Measurements from ENCODE around the gene PDE4D.

PDE4D gene

DNA sequence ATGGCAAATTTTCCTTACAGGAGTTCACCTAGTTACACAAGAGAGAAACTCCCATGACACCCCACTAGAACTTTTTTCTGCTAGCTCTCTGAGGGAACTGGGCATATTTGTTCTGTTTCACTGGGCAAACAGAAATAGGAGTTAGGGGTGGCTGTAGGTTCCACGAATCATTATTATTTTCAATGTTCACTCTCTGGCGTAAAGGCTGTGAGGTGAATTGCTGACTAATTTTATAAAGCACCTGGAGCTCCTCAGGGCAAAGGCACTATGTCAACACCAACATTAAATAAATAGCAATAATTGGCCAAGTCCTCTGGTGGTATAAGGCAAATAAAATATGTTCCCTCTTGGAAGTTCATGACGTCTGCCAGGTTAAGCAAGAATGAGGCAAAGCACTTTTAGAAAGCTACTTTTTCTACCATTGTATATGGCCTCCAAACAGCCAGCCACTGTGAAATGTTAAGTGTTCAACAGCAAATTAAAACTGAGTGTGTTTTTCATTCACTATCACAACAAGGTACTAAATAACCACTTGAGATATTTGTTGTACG, 344.6 kb downstream of the PDE4D start:
- DNase-seq (ENCODE audit: low read depth): no peak

DNA sequence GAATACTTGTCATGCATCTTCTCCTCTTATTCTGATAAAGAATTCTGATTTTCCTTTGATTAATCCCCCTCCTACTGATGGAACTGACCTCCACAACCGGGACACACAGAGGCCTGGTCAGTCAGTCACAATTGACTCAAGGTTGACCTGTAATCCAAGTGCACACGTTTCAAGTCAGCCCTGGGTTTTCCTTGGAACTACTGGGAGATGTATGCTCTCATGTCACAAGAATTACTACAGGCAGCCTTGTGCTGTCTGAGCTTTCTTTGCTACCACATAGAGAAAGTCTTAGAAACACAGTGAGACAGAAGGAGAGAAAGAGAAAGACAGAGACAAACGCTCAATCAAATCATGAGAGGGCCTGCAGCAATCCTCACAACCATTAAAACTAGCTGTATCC, 345.8 kb downstream of the PDE4D start:
- no peak for DNase-seq (ENCODE audit: low read depth)

DNA sequence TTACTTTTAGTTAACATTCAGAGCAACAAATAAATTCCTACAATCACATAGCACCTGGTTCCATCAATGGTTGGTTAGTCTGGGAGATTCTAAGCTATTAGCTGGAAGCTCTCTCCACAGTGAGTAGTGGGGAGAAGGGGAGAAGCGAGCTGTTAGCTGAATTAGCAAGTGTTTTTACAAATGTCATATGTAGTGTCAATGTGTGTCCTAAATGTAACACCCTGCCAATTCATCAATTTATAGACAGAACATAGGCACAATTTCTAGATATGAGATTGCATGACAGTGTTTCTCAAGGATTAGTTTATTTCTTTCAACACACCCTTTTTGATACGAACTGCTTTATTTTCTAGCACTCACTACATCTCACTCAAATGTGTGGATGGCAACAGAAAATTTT, 349.0 kb downstream of the PDE4D start:
- no peak for DNase-seq (ENCODE audit: low read depth)

DNA sequence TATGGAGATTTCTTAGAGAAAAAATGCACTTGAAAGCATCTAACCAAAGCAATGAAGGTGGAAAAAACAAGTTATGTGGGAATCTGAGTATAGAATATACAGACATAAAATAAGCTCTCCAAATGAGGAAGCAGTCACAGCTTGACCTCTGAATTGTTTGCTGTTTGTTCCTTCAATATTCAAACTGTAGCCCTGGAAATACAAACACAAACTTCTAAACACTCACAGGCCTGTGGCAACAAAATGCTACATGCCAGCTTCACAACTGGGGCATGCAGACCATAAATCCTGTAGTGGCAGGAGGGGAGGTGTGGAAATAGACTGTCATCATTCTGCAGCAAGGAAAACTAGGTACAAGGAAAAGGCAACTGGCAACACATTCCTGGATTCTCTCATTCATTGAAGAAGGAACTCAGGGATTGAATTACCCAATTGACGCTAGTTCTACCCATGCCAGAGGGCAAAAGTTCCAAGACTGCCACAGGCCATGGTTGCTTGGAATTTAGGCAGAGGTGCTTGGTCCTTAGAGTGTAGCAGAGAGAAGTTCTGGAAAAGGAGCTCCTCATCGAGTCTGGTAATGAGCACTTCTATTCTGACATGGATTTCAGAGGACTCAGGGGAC, 349.6 kb downstream of the PDE4D start:
- no peak for DNase-seq (ENCODE audit: low read depth)

DNA sequence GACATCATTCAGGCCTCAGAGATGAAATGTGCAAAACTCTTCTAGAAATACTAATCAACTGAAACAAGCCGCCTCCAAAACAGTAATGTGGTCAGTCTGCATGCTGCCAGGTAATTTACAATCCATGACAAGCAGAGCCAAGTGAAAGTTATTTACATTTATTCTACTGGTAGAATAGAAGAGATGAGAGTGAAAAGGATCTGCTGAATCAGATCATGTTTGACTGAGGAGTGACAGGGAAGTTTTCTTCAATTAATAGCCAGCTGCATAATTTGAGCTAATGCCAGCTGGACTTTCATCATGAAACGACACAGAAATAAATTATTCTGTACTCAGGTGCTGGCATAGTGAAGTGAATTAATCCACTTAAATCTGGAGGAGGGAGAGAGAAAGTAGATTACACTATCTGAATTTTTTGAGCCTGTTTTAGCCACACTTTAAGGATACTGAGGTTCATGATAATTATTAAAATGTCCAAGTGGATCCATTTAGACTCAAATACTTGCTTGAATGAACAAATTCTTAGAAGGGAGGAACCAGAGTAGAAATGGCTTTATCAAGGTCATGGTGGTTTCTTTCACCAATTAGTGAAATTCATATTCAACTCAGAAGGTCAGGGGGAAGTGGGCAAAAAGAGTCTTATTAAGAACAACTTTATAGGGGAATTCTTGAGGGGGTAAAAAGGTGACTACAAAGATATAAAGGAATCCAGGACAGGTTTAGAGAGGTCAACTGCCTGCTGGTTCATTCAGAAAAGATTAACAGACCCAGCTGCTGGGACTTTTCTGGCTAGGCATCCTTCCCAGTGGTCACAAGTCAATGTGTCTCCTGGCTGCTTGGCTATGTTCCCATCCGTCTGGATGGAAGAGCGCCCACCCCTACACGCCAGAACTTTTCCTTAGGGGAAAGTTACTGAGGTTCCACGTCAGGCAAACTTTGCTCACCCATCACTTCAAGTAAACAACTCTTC, 350.4 kb downstream of the PDE4D start:
- DNase-seq (ENCODE audit: low read depth): no peak

DNA sequence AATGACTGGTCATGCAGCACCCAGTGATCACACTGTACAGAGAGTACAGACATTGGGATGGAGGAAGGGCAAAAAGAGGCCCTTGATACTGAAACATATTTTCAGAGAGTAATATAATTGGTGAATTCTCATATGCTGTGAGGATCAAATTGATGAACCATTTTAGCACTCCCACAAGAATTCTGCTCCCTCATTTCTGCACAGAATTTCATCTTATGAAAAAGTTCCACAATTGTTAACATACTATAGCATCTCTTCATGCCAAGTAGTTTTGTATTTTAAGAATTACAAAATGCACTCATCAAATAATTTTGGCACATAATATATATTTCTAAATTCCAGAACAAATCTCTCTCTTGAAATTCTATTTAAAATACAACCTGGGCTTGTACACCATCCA, 351.2 kb downstream of the PDE4D start:
- DNase-seq (ENCODE audit: low read depth): no peak

DNA sequence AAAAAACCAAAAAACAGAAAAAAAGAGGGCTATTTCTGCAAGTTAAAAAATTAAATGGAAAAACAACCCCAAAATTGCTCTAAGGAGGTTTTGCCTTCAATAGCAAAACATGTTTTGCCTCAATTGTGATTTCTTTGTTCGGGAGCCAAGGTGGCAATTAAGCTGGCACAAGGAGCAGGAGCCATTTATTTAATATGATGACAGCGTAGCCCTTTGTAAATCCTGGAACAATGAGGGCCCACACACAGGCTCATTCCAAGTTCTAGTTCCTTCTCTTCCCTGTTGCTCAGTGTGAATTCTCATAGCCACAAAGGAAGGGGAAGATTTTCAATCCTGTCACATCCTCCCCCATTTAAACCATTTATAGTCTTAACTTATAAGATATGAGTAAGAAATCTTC, 353.2 kb downstream of the PDE4D start:
- DNase-seq (ENCODE audit: low read depth): no peak

DNA sequence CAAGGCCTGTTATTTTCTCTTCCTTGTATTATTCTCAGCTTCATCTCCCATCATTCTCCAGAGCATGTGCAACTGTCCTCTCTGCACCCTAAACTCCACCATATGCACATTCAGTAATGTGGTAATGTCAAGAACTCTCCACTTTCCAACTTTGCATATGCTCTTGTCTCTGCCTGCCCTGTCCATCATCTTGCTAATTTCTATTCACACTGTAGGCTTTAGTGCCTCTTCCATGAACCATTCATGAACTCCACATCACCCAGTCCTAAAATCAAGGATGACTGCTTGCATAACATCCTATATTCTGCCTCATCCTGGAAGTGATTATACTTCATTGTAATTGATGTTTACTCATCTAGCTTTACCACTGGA, 354.8 kb downstream of the PDE4D start:
- DNase-seq (ENCODE audit: low read depth): no peak

DNA sequence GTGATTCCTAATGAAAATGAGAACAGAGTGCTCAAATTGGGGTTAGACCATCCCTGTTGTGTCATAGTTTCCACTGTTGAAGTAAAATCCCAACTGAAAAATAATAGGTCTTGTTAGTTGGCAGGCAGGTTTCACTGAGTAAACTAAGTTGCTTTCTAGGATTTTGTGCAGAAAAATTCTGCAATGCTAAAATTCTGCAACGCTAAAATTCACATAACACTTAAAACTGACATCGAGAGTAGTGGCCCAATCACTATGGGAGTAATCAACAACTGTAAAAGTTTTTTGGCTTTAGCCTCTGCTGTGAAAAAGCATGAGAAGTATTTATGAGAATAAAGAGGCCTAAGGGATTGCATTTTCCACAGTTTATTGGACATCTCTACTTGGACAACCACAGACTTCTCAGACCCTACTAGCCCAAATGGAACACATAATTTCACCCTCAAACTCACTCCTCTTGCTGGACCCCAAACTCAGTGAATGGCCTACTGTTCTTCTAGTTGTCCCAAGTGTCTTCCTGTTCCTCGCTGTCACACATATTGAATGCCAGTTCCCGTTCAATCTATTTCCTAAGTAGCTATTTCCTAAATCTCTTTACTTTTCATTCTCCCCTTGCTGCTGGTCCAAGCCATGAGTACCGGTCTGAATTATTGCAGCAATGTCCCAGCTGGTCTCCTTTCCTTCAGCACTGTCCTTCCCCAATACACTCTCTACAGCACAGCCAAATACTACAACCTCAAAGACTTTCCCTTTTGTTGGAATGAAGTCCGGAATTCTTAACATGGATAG, 355.4 kb downstream of the PDE4D start:
- no peak for DNase-seq (ENCODE audit: low read depth)

DNA sequence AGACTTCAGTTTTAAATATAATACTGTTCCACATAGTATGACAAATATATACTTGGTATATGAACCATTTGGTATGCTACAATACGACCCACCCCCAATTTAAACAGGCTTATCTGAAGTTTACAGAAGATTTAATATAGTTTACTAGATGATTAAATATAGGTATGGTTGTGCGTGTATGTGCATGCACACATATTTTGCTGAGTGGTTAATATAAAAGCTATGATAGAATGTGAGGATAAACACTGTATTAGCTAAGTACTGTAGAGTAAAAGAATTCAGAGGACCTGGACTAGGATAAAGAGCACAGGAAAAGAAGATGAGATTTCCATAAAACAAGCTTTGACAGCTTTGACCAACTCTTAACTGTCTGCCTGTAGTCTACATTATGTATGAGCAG, 356.7 kb downstream of the PDE4D start:
- no peak for DNase-seq (ENCODE audit: low read depth)

DNA sequence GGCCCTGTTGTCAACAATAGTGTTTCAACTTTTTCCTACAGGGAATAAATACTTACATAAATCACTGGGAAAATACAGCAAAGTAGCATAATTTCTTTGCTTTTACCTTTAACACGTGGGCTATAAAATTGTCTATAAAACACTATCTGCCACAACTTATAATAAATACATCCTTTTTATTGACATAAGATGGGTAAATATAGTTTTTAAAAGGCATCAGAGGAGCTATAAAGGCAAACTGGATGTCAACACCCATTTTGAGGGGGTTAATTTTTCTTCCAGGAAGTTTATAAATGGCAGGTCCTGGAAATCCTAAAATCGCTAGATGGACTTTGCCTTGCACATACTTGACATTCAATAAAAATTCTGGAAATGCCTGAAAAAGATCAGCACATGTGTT, 358.0 kb downstream of the PDE4D start:
- DNase-seq (ENCODE audit: low read depth): no peak

DNA sequence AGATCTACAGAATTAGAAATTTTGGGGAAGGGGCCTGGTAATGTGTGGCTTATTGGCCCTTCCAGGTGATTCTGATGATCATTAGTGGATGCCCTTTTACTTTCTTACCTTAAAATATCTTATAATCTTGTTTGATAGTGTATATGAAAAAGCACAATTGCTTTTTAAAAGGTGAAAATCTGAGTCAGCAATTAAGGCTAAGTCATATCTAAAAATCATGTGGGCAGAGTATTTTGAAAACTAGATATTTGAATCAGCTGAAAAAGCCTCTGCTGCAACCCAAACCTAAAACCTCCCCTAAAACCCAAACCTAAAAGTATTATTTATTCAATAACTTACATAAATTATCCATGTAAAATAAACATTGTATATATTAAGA, 359.8 kb downstream of the PDE4D start:
- no peak for DNase-seq (ENCODE audit: low read depth)

DNA sequence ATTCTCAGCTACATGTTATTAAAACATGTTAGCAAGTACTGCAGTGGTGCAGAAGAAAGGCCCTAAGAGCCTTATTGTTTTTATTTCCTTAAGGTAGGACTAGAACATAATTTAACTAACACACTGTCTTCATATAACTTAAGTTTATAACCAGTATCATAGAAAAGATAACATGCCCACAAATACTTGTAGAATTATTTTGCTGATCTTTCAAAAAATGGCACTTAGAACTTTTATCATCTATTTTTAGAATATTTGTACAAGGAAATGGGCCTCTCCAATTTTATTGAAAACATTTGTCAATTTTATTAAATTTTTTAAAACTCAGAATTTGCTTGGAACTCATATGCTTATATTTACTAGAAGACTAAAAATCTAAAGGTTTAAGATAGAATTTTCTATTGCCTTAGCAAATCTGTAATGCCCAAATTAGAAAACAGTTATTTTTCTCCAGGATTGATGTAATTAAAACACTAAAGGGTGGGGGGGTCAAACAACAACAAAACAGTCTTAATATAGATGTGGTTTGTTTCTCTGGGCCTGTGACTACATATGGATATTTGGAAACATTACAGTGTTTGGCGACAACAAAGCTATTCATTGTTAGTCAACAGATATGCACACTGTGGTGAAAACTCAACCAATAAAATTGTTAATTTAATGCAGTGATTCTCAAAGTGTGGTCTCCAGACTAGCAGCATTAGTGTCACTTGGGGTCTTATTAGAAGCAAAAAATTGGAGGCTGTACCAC, 360.4 kb downstream of the PDE4D start:
- DNase-seq (ENCODE audit: low read depth): no peak

DNA sequence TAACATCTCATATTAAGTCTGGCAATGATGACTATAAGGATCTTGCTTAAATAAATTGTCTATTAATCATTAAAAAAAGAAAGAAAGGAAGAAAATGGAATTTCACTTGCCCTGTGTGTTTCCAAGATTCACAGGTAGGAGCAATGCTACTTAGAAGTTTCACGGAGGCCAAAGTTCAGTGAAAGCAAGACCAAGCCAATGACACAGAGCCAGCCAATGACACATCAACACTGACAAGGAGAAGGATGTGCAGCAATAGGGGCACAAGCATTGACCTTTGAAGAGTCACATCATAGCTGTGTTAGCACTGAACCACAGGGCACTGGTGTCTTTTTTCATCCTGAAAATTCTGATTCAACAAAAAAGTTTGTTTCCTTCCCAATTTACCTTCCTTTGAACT, 364.3 kb downstream of the PDE4D start:
- DNase-seq (ENCODE audit: low read depth): no peak

DNA sequence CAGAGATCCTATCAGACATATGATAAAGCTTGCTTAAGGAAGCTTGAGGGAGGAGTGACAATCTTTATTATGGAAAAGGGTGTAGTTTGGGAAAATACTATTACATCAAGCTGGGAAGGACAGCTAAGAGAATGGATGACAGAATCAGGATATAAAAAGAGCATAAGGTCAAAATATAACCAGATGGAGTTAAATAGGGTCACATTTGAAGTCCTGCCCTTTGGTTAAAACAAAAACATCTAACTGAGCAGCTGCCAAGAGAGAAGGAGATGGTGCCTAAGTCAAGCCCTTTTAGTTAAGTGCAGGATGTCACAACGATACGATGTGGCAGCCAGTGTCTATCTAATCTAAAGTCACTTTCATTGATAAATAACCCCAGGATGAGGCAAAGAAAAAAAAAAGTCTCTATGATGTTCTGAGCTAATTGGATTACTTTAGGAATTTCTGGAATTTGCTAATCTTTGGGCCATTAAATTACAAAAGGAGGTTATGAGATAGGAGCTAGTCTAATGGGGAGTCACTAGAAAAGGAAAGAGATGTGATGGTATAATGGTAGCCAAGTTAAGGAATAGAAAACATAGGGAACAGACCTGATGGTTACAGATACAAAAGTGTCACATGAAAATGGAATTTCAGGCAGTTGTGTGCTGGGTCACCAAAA, 365.2 kb downstream of the PDE4D start:
- DNase-seq (ENCODE audit: low read depth): no peak

DNA sequence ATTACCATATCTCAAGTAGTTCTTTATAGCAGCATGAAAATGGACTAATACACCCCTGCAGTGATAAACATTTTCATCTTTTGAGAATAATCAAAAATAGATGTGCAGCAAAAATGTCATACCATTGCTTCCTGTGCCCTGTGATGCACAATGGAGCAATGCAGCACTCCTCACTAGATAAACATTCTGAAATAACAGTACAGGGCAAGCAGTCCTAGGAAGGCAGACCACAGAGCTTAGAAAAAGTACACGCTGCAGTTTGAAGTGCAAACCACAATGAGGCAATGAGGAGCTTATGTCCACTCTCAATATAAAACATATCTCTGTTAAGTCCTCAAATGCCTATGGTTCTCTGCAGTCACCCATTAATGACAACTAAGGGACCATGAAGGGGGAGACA, 367.6 kb downstream of the PDE4D start:
- no peak for DNase-seq (ENCODE audit: low read depth)

DNA sequence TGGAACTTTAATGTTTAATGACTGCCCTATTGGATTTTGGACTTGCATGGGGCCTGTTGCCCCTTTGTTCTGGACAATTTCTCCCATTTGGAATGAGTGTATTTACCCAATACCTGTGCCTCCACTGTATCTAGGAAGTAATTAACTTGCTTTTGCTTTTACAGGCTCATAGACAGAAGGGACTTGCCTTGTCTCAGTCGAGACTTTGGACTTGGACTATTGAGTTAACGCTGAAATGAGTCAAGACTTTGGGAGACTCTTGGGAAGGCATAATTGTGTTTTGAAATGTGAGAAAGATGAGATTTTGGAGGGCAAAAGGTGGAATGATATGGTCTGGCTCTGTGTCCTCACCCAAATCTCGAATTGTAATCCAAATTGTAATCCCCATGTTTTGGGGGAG, 368.2 kb downstream of the PDE4D start:
- no peak for DNase-seq (ENCODE audit: low read depth)

DNA sequence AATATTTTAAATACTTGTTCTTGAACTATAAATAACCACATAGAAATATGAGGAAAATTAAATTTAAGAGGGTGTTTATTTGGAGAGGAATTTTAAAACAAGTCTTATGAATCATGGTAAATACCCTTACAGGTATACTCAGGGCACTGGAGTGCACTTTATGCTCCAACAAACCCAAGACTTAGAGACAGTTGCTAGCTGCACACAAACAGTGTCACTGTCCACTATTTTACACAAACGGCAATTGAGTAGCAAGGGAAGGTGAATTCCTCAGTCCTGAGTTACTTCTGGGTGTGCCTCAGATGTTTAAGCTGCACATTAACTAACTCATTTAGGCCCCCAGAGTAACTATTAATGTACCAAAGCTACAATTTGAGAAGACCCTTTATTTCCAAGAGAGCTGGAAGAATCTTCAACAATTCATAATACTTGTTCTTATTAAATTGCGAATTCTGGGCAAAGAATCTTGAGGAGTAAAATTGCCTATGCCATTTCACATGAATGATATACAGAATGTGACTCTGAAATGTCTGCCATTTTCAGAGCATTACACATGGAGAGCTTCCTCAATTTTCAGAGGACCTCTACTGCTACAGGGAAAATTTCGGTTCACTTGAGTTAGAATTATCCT, 371.2 kb downstream of the PDE4D start:
- no peak for DNase-seq (ENCODE audit: low read depth)

DNA sequence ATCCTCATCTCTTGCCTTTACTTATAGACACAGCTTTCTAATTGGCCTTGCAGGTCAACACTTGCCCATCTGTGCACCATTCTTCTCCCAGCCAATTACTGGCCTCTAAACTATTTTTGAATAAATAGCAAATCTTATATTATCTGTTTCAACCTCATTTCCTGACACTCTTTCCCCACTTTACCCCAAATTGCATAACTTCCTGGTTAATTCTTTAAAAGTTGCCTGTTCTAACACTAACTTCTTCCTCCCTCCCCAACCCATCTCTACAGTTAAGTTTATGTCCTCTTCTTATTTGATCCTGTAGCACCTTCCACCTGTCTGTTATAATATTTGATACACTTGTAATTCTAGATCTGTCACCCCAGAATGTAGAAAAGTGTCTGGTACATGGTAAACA, 372.1 kb downstream of the PDE4D start:
- DNase-seq (ENCODE audit: low read depth): no peak

DNA sequence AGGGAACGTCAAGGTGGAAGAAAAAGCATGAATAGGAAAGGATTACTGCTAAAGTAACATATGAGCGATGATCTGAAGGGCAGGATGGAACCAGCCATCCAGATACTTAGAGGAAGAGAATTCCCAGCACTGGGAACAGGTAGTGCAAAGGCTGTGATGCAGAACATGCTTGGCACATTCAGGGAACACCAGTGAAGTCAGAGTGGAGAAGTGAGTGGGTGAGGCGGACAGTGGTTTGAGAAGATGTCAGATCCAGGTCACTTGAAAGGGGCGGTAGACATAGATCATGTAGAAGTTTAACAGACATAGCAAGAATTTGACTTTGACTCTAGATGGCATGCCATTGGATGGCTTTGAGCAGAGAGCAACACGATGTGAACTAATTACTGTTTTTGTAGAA, 374.2 kb downstream of the PDE4D start:
- no peak for DNase-seq (ENCODE audit: low read depth)

Data from stimulated activated CD8-positive, alpha-beta memory T cell treated with anti-CD3 and anti-CD28 coated beads, Interleukin-12 subunit alpha, Interleukin-12 subunit beta, amount 100 ng/mL, for 4 hours (primary cell).